ENCODE data around the gene ZFP64. TPM values are rescaled to one million over a fixed set of nuclear protein-coding genes. Genes with fewer than 3 reads are reported as not detected.
"Not testable (repeated sequence)": the region's sequence is repeated elsewhere in the genome, so short reads cannot be mapped to it uniquely, and the experiment has no call there.

Gene ZFP64
- total RNA-seq, 1 donor from 2014 or later: 10.2 TPM

GRCh38 chr20:52207020-52207810 is 15.6 kb upstream of the ZFP64 start:
- DNase-seq (ENCODE audit: low spot score in 2 of 2) (no peak), FAIRE-seq (no peak)

- DNase-seq (ENCODE audit: low spot score in 2 of 2): no peak
- FAIRE-seq: no peak
Observed at GRCh38 chr20:52204136-52204535, 12.6 kb upstream of the ZFP64 start.

DNA sequence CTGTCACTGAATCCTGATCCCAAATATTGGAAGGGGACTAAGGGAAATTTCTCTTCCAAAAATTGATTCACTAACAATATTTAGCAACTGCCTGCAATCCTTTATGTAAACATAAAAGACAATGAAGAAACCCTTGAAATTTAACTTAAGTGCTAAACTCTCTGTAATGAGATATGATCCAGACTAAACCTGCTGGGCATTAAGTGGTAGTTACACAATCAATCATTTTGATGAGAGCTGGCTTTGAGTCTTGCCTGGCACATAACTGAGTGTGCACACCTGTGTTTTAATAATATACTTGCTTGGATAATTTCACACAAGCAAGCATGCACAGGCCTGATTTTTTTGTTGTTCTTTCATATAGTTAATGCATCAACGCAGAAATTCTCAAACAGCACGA is 9.8 kb upstream of the ZFP64 start:
- DNase-seq (ENCODE audit: low spot score in 2 of 2) (no peak), FAIRE-seq (no peak)

DNA sequence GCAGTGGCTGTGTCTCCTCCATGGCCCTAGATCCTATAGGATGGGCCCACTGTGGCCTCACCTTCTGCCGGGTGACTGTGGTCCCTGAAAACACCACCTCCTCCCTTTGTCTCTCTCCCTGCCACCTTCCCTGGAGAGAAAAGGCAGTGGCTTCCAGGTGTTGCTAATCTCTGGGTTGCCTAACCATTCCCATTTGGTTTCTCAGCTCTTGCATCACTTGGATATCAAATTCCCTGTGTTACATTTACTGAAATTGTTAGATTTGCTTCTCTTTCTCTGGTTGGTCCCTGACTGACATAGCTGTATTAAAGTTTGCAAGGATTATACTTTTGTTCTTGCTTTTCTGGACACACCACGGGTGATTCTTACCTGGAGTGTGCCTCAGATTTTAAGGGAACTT is 9.3 kb upstream of the ZFP64 start:
- DNase-seq (ENCODE audit: low spot score in 2 of 2) (no peak), FAIRE-seq (no peak)

DNA sequence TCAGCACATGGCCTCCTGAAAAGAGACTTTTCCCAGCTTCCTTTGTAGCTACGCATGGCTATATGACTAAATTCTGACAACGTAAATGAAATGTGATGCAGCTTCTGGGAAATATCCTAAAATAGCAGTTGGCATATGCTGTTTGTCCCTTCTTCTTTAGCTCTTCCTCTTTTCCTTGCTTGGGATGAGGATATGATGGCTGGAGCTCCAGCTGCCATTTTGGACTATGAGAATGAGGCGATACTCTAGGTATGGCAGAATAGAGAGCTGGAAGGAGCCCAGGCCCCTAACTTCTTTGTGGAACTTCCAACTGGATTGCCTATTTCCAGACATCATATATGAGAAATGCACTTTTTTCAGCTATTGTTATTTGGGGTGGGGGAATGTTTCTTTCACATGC is 5.3 kb upstream of the ZFP64 start:
- no peak for DNase-seq (ENCODE audit: low spot score in 2 of 2)
- FAIRE-seq: no peak

GRCh38 chr20:52193886-52194545 is 2.4 kb upstream of the ZFP64 start:
- no peak for FAIRE-seq
- no peak for DNase-seq (ENCODE audit: low spot score in 2 of 2)

GRCh38 chr20:52193133-52193532 is 1.6 kb upstream of the ZFP64 start:
- DNase-seq (ENCODE audit: low spot score in 2 of 2) (no peak), FAIRE-seq (no peak)

- not testable (repeated sequence) for DNase-seq (ENCODE audit: low spot score in 2 of 2); FAIRE-seq
Observed at GRCh38 chr20:52192719-52193007, 1.1 kb upstream of the ZFP64 start.

DNA sequence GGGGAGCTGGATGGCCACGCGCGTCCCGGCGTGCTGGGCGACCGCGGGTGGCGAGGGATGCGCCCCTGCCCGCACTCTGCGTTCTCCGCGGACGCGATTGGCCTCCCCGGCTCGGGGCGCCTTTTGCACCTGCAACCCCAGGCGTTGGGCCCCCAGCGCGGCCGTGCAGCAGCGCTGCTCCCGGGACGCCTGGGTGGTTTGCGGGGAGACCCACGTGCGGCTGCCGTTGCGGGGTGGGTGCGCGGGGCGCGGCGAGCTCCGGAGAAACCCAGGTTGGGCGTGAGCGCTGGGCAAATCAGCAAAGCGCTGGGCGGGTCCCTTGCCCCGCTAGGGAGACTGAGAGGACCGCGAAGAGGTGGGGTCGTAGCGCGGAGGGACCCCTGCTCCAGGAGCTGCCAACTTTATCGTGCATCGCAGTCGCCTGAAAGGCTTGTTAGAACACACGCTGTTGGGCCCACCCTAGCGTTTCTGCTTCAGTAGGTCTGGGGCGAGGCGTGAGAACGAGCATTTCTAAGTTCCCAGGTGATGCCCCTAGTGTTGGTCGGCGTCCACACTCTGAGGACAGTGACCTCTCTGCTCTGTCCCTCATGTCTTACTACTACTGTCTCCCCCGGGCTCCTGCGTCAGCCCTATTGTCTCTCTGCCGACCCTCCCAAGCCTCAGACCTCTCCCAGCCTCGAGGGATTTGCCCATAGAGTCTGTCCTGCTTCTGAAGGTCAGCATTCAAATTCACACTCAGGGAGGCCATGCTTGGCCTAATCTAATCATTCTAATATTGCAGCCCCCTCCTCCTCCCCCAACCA is 538 bp upstream of the ZFP64 start:
- FAIRE-seq (no peak), DNase-seq (ENCODE audit: low spot score in 2 of 2) (peak in 1 of 2 donors; percentile 18)

- FAIRE-seq: no peak
Observed at GRCh38 chr20:52190437-52191131, 995 bp downstream of the ZFP64 start.

GRCh38 chr20:52181766-52182165 is 9.8 kb downstream of the ZFP64 start:
- DNase-seq (ENCODE audit: low spot score in 2 of 2): no peak

More at GRCh38 chr20:52190437-52191131, 995 bp downstream of the ZFP64 start:
- peak in 1 of 2 donors; percentile 33 for DNase-seq (ENCODE audit: low spot score in 2 of 2)

GRCh38 chr20:52180180-52180840 is 11.3 kb downstream of the ZFP64 start:
- FAIRE-seq: no peak

More at GRCh38 chr20:52181766-52182165, 9.8 kb downstream of the ZFP64 start:
- no peak for FAIRE-seq

DNA sequence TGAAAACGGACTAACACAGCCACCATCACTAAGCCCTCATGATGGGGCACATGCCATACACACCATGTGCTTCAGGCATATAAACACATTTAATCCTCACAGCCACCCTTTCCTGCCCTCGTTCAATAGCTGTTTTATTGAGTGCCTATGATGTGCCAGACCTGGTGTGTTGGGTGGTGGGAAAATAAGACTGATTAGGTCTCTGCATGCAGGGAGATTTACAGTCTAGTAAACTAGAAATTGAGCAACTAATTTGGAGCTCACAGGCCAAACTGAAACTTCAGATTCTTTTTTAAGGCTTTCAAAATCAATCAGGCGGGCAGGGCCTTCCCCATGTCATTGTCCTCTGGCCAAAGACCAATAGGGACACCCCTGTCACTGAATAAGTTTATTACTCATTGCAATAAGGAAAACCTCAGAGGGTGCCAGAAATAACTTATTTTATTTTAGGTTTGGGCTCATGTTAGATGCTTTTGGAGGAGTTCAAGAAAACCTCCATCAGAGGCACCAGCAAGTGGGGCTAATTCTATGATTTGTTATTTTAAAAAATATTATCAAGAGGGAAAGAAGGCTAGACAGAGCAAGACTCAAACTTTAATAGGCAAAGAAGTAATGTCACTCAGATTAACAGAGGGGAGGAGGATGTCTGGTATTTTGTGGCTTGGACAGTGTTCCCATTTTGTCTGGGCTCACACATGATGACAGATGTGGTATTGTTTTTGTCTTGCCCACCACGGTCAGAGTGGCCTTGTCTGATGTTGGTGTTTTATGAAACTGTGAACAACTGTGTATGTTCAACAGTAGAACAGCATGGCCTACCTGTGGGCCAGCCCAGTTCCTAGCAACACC is 12.0 kb downstream of the ZFP64 start:
- no peak for FAIRE-seq
- no peak for DNase-seq (ENCODE audit: low spot score in 2 of 2)

More at GRCh38 chr20:52180180-52180840, 11.3 kb downstream of the ZFP64 start:
- DNase-seq (ENCODE audit: low spot score in 2 of 2): no peak

DNA sequence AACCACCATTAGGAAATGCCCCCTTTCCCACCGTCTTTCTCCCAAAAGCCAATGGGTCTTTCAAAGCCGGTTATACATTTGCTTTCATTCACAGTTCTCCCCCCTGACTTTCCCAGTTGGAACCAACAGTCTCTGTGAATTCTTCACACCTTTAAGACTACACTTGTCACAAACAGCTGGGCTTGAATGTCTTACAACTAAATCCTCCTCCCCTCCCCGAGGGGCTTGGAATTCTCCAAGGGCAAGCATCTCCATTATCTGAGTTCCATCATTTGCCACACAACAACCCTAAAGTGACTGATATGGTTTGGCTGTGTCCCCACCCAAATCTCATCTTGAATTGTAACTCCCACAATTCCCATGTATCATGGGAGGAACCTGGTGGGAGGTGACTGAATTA is 12.9 kb downstream of the ZFP64 start:
- FAIRE-seq (no peak), DNase-seq (ENCODE audit: low spot score in 2 of 2) (no peak)

GRCh38 chr20:52175840-52176239 is 15.7 kb downstream of the ZFP64 start:
- FAIRE-seq: no peak

GRCh38 chr20:52172392-52173047 is 19.1 kb downstream of the ZFP64 start:
- FAIRE-seq: no peak

More at GRCh38 chr20:52175840-52176239, 15.7 kb downstream of the ZFP64 start:
- DNase-seq (ENCODE audit: low spot score in 2 of 2): no peak

GRCh38 chr20:52171025-52171424 is 20.6 kb downstream of the ZFP64 start:
- no peak for FAIRE-seq

More at GRCh38 chr20:52172392-52173047, 19.1 kb downstream of the ZFP64 start:
- no peak for DNase-seq (ENCODE audit: low spot score in 2 of 2)

GRCh38 chr20:52168116-52168515 is 23.5 kb downstream of the ZFP64 start:
- FAIRE-seq: no peak

More at GRCh38 chr20:52171025-52171424, 20.6 kb downstream of the ZFP64 start:
- no peak for DNase-seq (ENCODE audit: low spot score in 2 of 2)

More at GRCh38 chr20:52168116-52168515, 23.5 kb downstream of the ZFP64 start:
- DNase-seq (ENCODE audit: low spot score in 2 of 2): no peak

All from frontal cortex (tissue), 4 donors.